Measurements from ENCODE around the gene CPNE8. TPM values are rescaled to one million over a fixed set of nuclear protein-coding genes. Genes with fewer than 3 reads are reported as not detected.

CPNE8 gene
- total RNA-seq, 1 experiment from 2014 or later = 23.6 TPM

DNA sequence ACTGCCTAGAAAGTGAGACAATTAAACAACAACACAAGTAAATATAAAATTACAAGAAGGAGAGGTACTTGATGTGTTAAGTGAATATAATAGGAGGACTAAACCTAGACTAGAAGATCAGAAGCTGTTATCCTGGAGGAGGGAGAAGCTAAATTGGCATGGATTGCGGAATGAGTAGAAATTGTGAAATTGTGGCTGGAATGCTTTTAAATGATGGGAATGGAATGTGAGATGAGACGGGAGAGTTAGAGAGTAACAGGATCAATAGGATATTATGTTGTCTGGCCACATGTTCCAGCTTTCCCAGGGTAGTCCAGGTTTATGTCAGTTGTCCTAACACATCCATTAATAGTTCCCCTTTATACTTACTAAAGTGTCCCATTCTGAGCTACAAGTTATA lies 44.0 kb upstream of the CPNE8 start:
- H3K4me3 ChIP-seq (ENCODE audit: low read depth in 2 of 2, low read length in 2 of 2) = no peak overlapping the region
- CTCF ChIA-PET = no interaction called here
- no TSS peak for BruUV-seq (replicated peaks)

DNA sequence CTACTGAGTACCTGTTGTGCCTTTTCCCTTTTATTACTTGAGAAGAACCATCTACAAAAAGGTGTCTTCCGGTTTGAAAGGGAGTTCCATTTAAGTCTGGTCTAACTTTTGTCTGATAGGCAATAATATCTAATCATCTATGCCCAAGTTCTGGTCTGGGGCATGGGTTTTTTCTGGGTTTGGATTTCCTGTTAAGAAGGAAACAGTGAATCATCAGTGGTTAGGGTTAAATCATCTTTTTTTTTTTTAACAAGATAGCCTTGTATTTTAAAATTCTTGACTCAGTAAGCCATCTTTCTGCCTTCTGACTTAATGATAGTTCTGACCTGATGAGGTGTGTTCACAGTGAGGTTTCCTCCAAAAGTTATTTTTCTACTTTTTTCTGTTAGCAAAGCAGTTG lies 29.3 kb upstream of the CPNE8 start:
- Histone ChIP-seq H3K4me3 (ENCODE audit: low read depth in 2 of 2, low read length in 2 of 2) (no peak overlapping the region), H3K36me3 (ENCODE audit: control insufficient read depth, insufficient read depth, low read length) (no peaks in the 10 kb centered on the region), H3K9me3 (ENCODE audit: control insufficient read depth, insufficient read depth, low read depth, low read length) (no peaks in the 10 kb centered on the region; the same call in 1 of the 2 replicates), H3K4me1 (ENCODE audit: control insufficient read depth, insufficient read depth, low read length) (no peaks in the 10 kb centered on the region), H3K27me3 (ENCODE audit: control insufficient read depth, insufficient read depth, low read length) (no peaks in the 10 kb centered on the region), H3K27ac (ENCODE audit: low read length) (no peak overlapping the region)
- in situ Hi-C loops (cut with HindIII; ENCODE audit: low pct_unique_long_range_greater_than_20kb, low sequenced_read_pairs) = no loop called here
- DNase-seq (ENCODE audit: low read depth, low spot score) (no peak), ATAC-seq (no peak)
- CTCF ChIA-PET = no interaction called here
- intact Hi-C loops (cut with micrococcal nuclease; ENCODE audit: unreplicated experiment) = no loop called here
- POLR2A ChIA-PET = no interaction called here
- TF ChIP-seq SIN3A (IDR thresholded peaks at IDR 0.05; ENCODE audit: borderline replicate concordance, insufficient read depth, low read depth, low read length) = no peak
- TF ChIP-seq TCF7L2 (IDR thresholded peaks at IDR 0.05; ENCODE audit: low read depth, low read length) = no peak
- TF ChIP-seq, protein P1, sequence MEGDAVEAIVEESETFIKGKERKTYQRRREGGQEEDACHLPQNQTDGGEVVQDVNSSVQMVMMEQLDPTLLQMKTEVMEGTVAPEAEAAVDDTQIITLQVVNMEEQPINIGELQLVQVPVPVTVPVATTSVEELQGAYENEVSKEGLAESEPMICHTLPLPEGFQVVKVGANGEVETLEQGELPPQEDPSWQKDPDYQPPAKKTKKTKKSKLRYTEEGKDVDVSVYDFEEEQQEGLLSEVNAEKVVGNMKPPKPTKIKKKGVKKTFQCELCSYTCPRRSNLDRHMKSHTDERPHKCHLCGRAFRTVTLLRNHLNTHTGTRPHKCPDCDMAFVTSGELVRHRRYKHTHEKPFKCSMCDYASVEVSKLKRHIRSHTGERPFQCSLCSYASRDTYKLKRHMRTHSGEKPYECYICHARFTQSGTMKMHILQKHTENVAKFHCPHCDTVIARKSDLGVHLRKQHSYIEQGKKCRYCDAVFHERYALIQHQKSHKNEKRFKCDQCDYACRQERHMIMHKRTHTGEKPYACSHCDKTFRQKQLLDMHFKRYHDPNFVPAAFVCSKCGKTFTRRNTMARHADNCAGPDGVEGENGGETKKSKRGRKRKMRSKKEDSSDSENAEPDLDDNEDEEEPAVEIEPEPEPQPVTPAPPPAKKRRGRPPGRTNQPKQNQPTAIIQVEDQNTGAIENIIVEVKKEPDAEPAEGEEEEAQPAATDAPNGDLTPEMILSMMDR (IDR thresholded peaks at IDR 0.05) = no peak
- no peak for TF ChIP-seq POLR2AphosphoS5 (IDR thresholded peaks at IDR 0.05; ENCODE audit: low read depth, low read length)
- TF ChIP-seq, protein P2, sequence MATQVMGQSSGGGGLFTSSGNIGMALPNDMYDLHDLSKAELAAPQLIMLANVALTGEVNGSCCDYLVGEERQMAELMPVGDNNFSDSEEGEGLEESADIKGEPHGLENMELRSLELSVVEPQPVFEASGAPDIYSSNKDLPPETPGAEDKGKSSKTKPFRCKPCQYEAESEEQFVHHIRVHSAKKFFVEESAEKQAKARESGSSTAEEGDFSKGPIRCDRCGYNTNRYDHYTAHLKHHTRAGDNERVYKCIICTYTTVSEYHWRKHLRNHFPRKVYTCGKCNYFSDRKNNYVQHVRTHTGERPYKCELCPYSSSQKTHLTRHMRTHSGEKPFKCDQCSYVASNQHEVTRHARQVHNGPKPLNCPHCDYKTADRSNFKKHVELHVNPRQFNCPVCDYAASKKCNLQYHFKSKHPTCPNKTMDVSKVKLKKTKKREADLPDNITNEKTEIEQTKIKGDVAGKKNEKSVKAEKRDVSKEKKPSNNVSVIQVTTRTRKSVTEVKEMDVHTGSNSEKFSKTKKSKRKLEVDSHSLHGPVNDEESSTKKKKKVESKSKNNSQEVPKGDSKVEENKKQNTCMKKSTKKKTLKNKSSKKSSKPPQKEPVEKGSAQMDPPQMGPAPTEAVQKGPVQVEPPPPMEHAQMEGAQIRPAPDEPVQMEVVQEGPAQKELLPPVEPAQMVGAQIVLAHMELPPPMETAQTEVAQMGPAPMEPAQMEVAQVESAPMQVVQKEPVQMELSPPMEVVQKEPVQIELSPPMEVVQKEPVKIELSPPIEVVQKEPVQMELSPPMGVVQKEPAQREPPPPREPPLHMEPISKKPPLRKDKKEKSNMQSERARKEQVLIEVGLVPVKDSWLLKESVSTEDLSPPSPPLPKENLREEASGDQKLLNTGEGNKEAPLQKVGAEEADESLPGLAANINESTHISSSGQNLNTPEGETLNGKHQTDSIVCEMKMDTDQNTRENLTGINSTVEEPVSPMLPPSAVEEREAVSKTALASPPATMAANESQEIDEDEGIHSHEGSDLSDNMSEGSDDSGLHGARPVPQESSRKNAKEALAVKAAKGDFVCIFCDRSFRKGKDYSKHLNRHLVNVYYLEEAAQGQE (IDR thresholded peaks at IDR 0.05; ENCODE audit: insufficient read depth in 1 of 2, low read depth in 2 of 2, low read length in 1 of 2) = no peak
- BruUV-seq (replicated peaks) = no TSS peak

More for the DNA sequence above, 44.0 kb upstream of the CPNE8 start:
- Histone ChIP-seq H3K36me3 (ENCODE audit: control insufficient read depth, insufficient read depth, low read length) (no peaks in the 10 kb centered on the region), H3K9me3 (ENCODE audit: control insufficient read depth, insufficient read depth, low read depth, low read length) (no peaks in the 10 kb centered on the region), H3K27me3 (ENCODE audit: control insufficient read depth, insufficient read depth, low read length) (no peaks in the 10 kb centered on the region), H3K27ac (ENCODE audit: low read length) (no peak overlapping the region), H3K4me1 (ENCODE audit: control insufficient read depth, insufficient read depth, low read length) (no peaks in the 10 kb centered on the region)
- no peak for DNase-seq (ENCODE audit: low read depth, low spot score)
- no peak for ATAC-seq
- POLR2A ChIA-PET = no interaction called here
- TF ChIP-seq SIN3A (IDR thresholded peaks at IDR 0.05; ENCODE audit: borderline replicate concordance, insufficient read depth, low read depth, low read length) = no peak
- TF ChIP-seq, protein P2 (IDR thresholded peaks at IDR 0.05; ENCODE audit: insufficient read depth in 1 of 2, low read depth in 2 of 2, low read length in 1 of 2) = no peak
- in situ Hi-C loops (cut with HindIII; ENCODE audit: low pct_unique_long_range_greater_than_20kb, low sequenced_read_pairs) = no loop called here
- intact Hi-C loops (cut with micrococcal nuclease; ENCODE audit: unreplicated experiment) = no loop called here

All from Panc1 (cell line).